Retinal pigment epithelial cell (primary cell): Measurements from ENCODE around the gene GDPD5.

Experiments
- DNase-seq: peaks from one replicate; pipeline ENCODE4 v3.0.0-alpha.2; 2010; ENCODE audit warnings: low read depth
- H3K4me3 ChIP-seq: 2 replicates; pipeline ENCODE4 v1.5.1; 2011; ENCODE audit warnings: mild to moderate bottlenecking, low read length, control low read depth, moderate library complexity
- TF ChIP-seq, protein P1 (sequence below): conservative IDR thresholded peaks from 2 replicates; pipeline ENCODE4 v1.5.1; 2011; ENCODE audit warnings: low read depth, low read length, control low read depth, inconsistent platforms

GDPD5 gene

DNA sequence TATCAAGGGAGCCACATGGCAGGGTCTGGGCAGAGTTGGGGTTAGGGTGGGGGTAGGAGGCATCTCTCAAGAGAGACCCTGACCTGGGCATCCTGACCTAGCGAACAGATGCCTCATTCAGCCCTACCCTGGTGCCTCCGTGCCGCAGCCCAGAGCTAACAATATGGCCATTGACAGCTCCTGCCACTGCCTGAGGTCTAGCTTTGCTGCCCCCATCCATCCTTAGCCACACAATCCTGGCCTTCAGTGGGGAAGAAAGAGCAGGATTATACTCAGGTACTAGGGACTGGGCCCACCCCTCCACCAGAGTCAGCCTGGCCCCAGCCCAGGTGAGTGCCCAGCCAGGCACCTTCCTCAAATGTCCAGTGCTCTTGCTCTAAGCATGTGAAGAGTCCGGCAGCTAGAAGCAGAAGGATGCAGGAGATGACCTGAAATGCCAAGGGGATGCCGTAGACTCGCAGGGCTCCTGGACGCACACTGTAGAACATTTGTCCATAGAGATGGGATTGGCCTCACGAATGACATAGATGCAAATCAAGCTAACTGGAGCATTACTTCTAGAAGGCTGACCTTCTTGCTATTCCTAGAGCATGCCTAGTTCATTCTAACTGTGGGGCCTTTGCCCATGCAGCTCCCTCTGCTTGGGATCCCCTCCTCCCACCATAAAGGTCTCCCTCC, 23.0 kb upstream of the GDPD5 start:
- no peak for DNase-seq
- no peak overlapping the region for H3K4me3 ChIP-seq
- TF ChIP-seq, protein P1, sequence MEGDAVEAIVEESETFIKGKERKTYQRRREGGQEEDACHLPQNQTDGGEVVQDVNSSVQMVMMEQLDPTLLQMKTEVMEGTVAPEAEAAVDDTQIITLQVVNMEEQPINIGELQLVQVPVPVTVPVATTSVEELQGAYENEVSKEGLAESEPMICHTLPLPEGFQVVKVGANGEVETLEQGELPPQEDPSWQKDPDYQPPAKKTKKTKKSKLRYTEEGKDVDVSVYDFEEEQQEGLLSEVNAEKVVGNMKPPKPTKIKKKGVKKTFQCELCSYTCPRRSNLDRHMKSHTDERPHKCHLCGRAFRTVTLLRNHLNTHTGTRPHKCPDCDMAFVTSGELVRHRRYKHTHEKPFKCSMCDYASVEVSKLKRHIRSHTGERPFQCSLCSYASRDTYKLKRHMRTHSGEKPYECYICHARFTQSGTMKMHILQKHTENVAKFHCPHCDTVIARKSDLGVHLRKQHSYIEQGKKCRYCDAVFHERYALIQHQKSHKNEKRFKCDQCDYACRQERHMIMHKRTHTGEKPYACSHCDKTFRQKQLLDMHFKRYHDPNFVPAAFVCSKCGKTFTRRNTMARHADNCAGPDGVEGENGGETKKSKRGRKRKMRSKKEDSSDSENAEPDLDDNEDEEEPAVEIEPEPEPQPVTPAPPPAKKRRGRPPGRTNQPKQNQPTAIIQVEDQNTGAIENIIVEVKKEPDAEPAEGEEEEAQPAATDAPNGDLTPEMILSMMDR, result no peak

DNA sequence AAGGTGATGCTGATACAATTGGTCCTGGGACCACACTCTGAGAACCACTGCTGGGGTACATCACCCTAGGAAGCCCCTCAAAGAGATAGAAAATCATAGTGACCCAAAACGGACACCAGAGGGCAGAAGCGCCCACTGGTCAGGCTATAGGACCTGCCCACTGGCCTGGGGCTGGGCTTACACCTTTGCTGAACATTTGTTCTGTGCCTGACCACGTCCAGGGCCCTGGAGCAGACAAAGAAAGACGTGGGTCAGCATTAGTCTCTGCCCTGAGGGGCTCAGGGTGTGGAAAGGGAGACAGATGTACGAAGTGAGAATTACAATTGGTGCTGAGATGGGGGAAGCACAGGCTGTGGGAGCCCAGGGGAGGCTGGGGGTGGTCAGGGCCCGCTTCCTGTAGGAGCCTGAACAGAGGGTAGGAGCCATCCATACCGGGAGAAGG, 21.9 kb upstream of the GDPD5 start:
- TF ChIP-seq, protein P1, result peak; percentile 84
- no peak overlapping the region for H3K4me3 ChIP-seq
- DNase-seq, result no peak

DNA sequence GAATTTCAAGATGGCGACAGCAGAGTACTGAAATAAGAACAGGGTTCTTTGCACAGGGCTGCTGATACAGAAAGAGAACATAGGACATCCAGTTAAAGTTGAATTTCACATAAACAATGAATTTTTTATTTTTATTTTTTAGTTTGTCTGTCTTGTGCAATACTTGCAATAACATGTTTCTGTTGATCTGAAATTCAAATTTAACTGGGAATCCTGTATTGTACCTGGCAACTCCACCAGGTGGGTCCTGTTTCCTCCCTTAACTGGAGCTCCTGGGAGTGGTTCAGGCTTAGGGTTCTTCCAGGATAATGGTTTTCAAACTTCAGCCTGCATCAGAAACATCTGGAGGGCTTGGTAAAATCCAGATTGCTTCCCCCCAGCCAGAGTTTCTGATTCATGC, 21.4 kb upstream of the GDPD5 start:
- DNase-seq, result no peak
- TF ChIP-seq, protein P1, result no peak
- no peak overlapping the region for H3K4me3 ChIP-seq

DNA sequence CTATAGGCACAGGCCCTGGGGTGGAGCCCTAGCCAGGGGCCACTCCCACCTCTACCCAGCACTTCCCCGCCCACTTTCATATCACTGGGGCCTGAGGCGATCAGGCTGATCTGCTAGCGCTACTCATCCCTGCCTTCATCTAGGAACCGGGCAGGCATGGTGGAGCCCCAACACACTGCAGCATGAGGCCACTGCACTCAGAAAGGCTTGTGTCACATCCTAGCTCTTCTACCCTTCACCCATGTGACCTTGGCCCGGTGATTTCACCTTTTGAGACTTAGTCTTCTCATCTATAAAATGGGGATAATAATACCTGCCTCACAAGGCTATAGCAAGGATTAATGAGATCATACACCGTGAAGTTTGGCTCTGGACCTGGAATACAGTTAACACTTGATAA, 18.1 kb upstream of the GDPD5 start:
- H3K4me3 ChIP-seq, result no peak overlapping the region
- TF ChIP-seq, protein P1, result no peak
- no peak for DNase-seq

DNA sequence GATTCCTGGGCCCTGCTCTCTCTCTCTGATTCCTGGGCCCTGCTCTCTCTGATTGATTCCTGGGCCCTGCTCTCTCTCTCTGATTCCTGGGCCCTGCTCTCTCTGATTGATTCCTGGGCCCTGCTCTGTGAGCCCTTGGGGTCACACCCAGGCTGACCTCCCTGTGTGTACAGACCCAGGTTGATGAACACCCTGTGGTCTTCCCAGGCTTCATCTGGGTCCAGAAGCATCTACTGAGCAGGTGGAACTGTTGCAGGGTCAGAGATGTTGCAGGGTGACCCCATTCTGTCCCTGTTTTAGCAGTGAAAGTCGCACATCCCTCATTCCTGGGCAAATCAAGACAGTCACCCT, 16.3 kb upstream of the GDPD5 start:
- no peak overlapping the region for H3K4me3 ChIP-seq
- TF ChIP-seq, protein P1, result no peak
- DNase-seq, result no peak

GRCh38 chr11:75541193-75542087, 15.7 kb upstream of the GDPD5 start:
- no peak for DNase-seq
- TF ChIP-seq, protein P1, result no peak
- H3K4me3 ChIP-seq, result no peak overlapping the region
